ENCODE data around the gene FBXO44.

GRCh38 chr1:11707621-11708276 is 53.1 kb downstream of the FBXO44 start:
- TF ChIP-seq POLR2AphosphoS5 (IDR thresholded peaks at IDR 0.05): no peak
- no peak for TF ChIP-seq CTCF (IDR thresholded peaks at IDR 0.05)
- no peak for TF ChIP-seq POLR2A (IDR thresholded peaks at IDR 0.05; ENCODE audit: low read depth)
- TF ChIP-seq EP300 (IDR thresholded peaks at IDR 0.05): no peak
